Heart right ventricle (tissue), 16 donors: ENCODE results near the gene NAT16. TPM values are rescaled to one million over a fixed set of nuclear protein-coding genes. Genes with fewer than 3 reads are reported as not detected.
A peak's percentile ranks its signal among the peaks of the same experiment; 100 is the strongest.

Experiments
- ATAC-seq, 8 donors: fragments of 200-7000 bp; cut with Tn5 transposase; one replicate each; pipeline ENCODE4 v1.9.1; 2020; ENCODE audit warnings: mild to moderate bottlenecking in 8 of 8, moderate library complexity in 8 of 8, moderate number of reproducible peaks in 1 of 8
- DNase-seq, 2 donors: peaks; one replicate each; pipeline ENCODE4 v3.0.0-alpha.2; 2020
- H3K27ac ChIP-seq, 10 donors: fragments of 200-600 bp; sonication (generic) in 2 of 10; one replicate each; pipeline versions ENCODE4 v1.5.0 to v1.8.0; 2020 to 2022; ENCODE audit warnings: mild to moderate bottlenecking in 3 of 10
- H3K27me3 ChIP-seq, 7 donors: fragments of 200-600 bp; one replicate each; pipeline ENCODE4 v1.8.0; 2021 to 2022; ENCODE audit warnings: mild to moderate bottlenecking in 2 of 7
- H3K36me3 ChIP-seq, 9 donors: fragments of 200-600 bp; sonication (generic) in 1 of 9; one replicate each; pipeline versions ENCODE4 v1.5.0 to v1.8.0; 2020 to 2022; ENCODE audit warnings: mild to moderate bottlenecking in 2 of 9
- H3K4me1 ChIP-seq, 9 donors: fragments of 200-600 bp; sonication (generic) in 1 of 9; one replicate each; pipeline versions ENCODE4 v1.5.0 to v1.8.0; 2020 to 2022; ENCODE audit warnings: mild to moderate bottlenecking in 4 of 9
- H3K4me3 ChIP-seq, 10 donors: fragments of 200-600 bp; sonication (generic) in 2 of 10; one replicate each; pipeline versions ENCODE4 v1.5.0 to v1.8.0; 2020 to 2022; ENCODE audit warnings: mild to moderate bottlenecking in 7 of 10, moderate library complexity in 2 of 10
- H3K9me3 ChIP-seq, 11 donors: fragments of 200-600 bp in 10 of 11; sonication (generic) in 2 of 11; one replicate each; pipeline versions ENCODE4 v1.5.0 to v1.8.0; 2013 to 2022; ENCODE audit warnings: mild to moderate bottlenecking in 2 of 11, control low read depth in 1 of 11, moderate library complexity in 1 of 11
- CTCF ChIP-seq, 9 donors: fragments of 200-600 bp; sonication (generic) in 2 of 9; IDR thresholded peaks; one replicate each; pipeline versions ENCODE4 v1.5.0 to v1.8.0; 2021 to 2022; ENCODE audit warnings: antibody characterized with exemption in 9 of 9, mild to moderate bottlenecking in 5 of 9, moderate library complexity in 1 of 9
- WGBS, 2 donors: extraction: QIAGEN DNeasy Blood & Tissue Kit; methylation state at CpG; one replicate each; pipeline ENCODE4 v1.1.7; 2013; ENCODE audit warnings: inconsistent platforms in 1 of 2; 5-methylcytosine and 5-hydroxymethylcytosine counted together
- intact Hi-C, 10 donors: fragments of 100-400 bp; cut with DNase I; formaldehyde crosslinking; loops; one replicate each; pipeline versions ENCODE4 v1.11.1 to v1.14.2; 2022
- long read RNA-seq, 3 donors: library from polyadenylated mRNA; unstranded; transcript quantifications; one replicate each; pipeline ENCODE4 v2.0.0, GENCODE V29; 2020 to 2021
- polyA plus RNA-seq, 2 donors: library from polyadenylated mRNA; stranded (reverse); fragments of 200-250 nt; gene quantifications; one replicate each; pipeline ENCODE4 v1.2.3, GENCODE V29; 2013
- total RNA-seq, 10 donors: library from RNA; stranded (reverse); fragmentation: NEBNext Ultra II Directional in 3 of 10; extraction: Animal tissue kit (Norgen Biotek cat#: 25700) in 3 of 10; gene quantifications; one replicate each; pipeline versions ENCODE4 v1.2.1 to v1.2.4, GENCODE V29; 2021 to 2023
- donor health status: Arrhythmogenic right ventricular cardiomyopathy.
- donor health status: ischemic (EF 13 %, LVEDD 7.1; RV severe dilation, severe dysfunction).
- donor health status: healthy with polysubstance abuse.
- donor health status: DM: no; HTN: yes; CAD: no.
- donor health status: DM: no; HTN: no; CAD: no.
- donor health status: ischemic (EF 25% LVEDD 6.9; RV normal size, moderate dysfunction).
- donor health status: ischemic (EF 25% LVEDD 5.7; RV mildly dilated, moderate dysfunction).
- donor health status: healthy.
- donor health status: DM: yes; HTN: yes; CAD: no.
- donor health status: Ischemic cardiomyopathy.
- donor health status: ischemic (EF 35%, LVEDD 5.7; RV mildly dilated, moderate dysfunction).
- donor health status: nonischemic (EF 11% LVEDD 7.7; RV severe dilation, severe dysfunction).
- donor health status: DM: yes; HTN: yes; CAD: no.
- donor health status: PGD.
- donor health status: ischemic (EF 29% LVEDD 5.4; RV normal size, mild dysfunction).
- donor health status: nonischemic (EF 23%, LVEDD 6.1; RV moderate dilation, normal function).

The NAT16 gene
- not detected for total RNA-seq
- polyA plus RNA-seq: not detected
- long read RNA-seq, donor 1: 0 reads
- long read RNA-seq, donor 2: 0 reads
- long read RNA-seq, donor 3: 0 reads

- no peak for TF ChIP-seq CTCF (IDR thresholded peaks at IDR 0.05)
- Histone ChIP-seq H3K9me3 (no peaks in the 10 kb centered on the region), H3K4me1 (peaks cover 0 to 16% (median 10%) of the 10 kb centered on the region in 9 donors), H3K36me3 (no peaks in the 10 kb centered on the region), H3K27me3 (peaks cover 19 to 96% (median 92%) of the 10 kb centered on the region in 7 donors), H3K27ac (no peak within 1 kb of the TSS), H3K4me3 (no peak within 1 kb of the TSS)
- ATAC-seq (no peak), DNase-seq (no peak)
- WGBS, 2 donors: 1 to 4% methylated on average over 43 to 56 of the region's 56 CpGs
- intact Hi-C loops: no loop called here
These were observed at the start of gene NAT16 for GRCh38 chr7:101180130-101180755. NAT16 (minus strand) TSS chr7:101180293; CDS start chr7:101174807, 5,486 bp downstream.

- ATAC-seq (no peak), DNase-seq (no peak)
- 90 to 91% methylated on average over 9 of the region's 9 CpGs for WGBS, 2 donors
- Histone ChIP-seq H3K4me3 (no peak overlapping the region), H3K27ac (no peak overlapping the region), H3K36me3 (peaks cover 0 to 82% (median 35%) of the 10 kb centered on the region in 9 donors), H3K9me3 (no peaks in the 10 kb centered on the region), H3K4me1 (peaks cover 0 to 15% (median 3%) of the 10 kb centered on the region in 9 donors), H3K27me3 (no peaks in the 10 kb centered on the region)
- intact Hi-C loops: no loop called here
- TF ChIP-seq CTCF (IDR thresholded peaks at IDR 0.05): no peak
These were observed 46.6 kb upstream of the NAT16 start for GRCh38 chr7:101226721-101227120.

GRCh38 chr7:101225650-101226049 lies 45.6 kb upstream of the NAT16 start:
- Histone ChIP-seq H3K36me3 (peaks cover 0 to 87% (median 35%) of the 10 kb centered on the region in 9 donors), H3K4me1 (peaks cover 0 to 6% (median 1%) of the 10 kb centered on the region in 9 donors), H3K9me3 (no peaks in the 10 kb centered on the region), H3K27ac (no peak overlapping the region), H3K4me3 (no peak overlapping the region), H3K27me3 (no peaks in the 10 kb centered on the region)
- DNase-seq (no peak), ATAC-seq (no peak)
- intact Hi-C loops: no loop called here
- no peak for TF ChIP-seq CTCF (IDR thresholded peaks at IDR 0.05)
- WGBS, 2 donors: 97 to 98% methylated on average over 6 of the region's 6 CpGs

- intact Hi-C loops: no loop called here
- no peak for TF ChIP-seq CTCF (IDR thresholded peaks at IDR 0.05)
- DNase-seq (no peak), ATAC-seq (peak in 1 of 8 donors; percentile 39)
- H3K36me3 ChIP-seq: peaks cover 0 to 73% (median 35%) of the 10 kb centered on the region in 9 donors
- no peak overlapping the region for H3K4me3 ChIP-seq
- H3K9me3 ChIP-seq: no peaks in the 10 kb centered on the region
- no peak overlapping the region for H3K27ac ChIP-seq
- H3K27me3 ChIP-seq: no peaks in the 10 kb centered on the region
- 97 to 99% methylated on average over 15 of the region's 15 CpGs for WGBS, 2 donors
- peaks cover 0 to 23% (median 21%) of the 10 kb centered on the region in 9 donors for H3K4me1 ChIP-seq
These were observed 43.4 kb upstream of the NAT16 start for GRCh38 chr7:101223528-101223927.
